ENCODE data around the gene GABBR2. TPM values are rescaled to one million over a fixed set of nuclear protein-coding genes. Genes with fewer than 3 reads are reported as not detected.

Gene GABBR2
- total RNA-seq, 1 donor from 2014 or later: not detected

DNA sequence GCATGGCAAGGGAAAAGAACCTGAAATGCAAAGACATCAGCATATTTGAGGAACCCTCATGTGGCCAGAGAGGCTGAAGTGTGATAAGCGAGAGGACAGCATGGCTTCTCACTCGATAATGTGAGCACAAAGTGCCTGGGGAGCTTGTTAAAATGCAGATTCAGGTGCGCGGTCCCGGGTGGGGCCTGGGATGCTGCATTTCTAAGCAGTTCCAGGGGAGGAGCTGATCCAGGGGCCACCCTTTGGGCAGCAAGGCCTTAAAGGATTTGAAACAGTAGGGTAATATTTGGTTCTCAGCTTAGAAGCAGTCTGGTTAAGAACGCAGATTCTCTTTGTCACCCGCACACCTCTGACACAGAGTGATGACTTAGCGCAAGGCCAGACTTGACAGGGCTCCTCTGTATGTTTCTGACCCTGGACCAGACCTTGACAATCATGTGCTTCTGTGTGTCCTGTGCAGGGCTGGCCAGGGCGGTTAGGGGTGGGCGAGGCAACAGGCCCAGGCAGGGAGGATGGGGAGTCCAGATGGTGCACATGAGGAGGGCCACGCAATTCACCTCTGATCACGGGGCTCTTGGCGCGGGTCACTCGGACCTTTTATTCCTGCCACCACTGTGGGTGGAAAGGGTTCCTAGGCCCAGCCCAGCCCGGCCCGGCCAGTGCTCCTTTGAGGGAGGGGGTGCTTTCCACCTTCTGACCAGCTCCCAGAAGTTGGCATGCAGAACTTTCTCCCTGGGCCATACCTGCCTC, 390.5 kb downstream of the GABBR2 start:
- TF ChIP-seq, protein P1, sequence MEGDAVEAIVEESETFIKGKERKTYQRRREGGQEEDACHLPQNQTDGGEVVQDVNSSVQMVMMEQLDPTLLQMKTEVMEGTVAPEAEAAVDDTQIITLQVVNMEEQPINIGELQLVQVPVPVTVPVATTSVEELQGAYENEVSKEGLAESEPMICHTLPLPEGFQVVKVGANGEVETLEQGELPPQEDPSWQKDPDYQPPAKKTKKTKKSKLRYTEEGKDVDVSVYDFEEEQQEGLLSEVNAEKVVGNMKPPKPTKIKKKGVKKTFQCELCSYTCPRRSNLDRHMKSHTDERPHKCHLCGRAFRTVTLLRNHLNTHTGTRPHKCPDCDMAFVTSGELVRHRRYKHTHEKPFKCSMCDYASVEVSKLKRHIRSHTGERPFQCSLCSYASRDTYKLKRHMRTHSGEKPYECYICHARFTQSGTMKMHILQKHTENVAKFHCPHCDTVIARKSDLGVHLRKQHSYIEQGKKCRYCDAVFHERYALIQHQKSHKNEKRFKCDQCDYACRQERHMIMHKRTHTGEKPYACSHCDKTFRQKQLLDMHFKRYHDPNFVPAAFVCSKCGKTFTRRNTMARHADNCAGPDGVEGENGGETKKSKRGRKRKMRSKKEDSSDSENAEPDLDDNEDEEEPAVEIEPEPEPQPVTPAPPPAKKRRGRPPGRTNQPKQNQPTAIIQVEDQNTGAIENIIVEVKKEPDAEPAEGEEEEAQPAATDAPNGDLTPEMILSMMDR (IDR thresholded peaks at IDR 0.05; ENCODE audit: insufficient read depth, low read length, severe bottlenecking): no peak
- FAIRE-seq (no peak), DNase-seq (ENCODE audit: low read depth) (no peak)
- Histone ChIP-seq H3K27me3 (ENCODE audit: control insufficient read depth, insufficient read depth, low read length) (no peaks in the 10 kb centered on the region), H3K4me3 (ENCODE audit: low read depth, low read length) (no peak overlapping the region), H3K36me3 (ENCODE audit: control insufficient read depth, insufficient read depth, low read length) (no peaks in the 10 kb centered on the region)

DNA sequence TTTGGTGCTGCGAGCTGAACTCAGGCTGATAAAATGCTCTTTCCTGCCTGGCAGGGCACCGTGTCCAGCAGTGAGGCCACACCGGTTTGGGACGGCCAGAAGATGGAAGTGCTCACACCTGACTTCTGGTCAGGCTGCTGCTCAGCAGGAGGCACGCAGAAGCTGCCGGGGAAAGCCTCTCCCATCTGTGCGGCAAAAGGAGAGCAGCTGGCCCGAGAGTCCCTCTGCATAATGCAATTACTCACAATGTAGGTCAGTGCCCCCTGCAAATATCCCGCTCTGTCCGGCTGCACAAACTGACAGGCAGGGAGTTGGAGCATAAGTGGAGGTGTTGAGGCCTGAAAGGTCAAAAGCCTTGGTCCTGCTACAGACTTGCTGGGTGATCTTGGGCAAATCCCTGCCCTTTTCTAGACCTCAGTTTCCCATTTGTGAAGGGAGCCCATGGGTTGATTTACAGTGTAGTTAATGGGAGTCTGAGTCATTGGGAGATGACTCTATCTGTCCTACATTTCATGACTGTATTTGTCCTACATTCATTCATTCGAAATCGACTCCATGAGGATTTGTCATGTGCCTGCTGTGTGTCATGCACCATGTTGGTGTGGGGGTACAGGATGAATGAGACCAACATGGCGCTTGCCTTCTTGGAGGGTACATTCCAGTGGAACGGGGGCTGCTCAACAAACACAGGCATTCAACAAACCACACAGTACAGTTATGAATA, 391.4 kb downstream of the GABBR2 start:
- TF ChIP-seq, protein P1 (IDR thresholded peaks at IDR 0.05; ENCODE audit: insufficient read depth, low read length, severe bottlenecking): no peak
- Histone ChIP-seq H3K27me3 (ENCODE audit: control insufficient read depth, insufficient read depth, low read length) (no peaks in the 10 kb centered on the region), H3K4me3 (ENCODE audit: low read depth, low read length) (no peak overlapping the region), H3K36me3 (ENCODE audit: control insufficient read depth, insufficient read depth, low read length) (no peaks in the 10 kb centered on the region)
- DNase-seq (ENCODE audit: low read depth) (peak; percentile 69), FAIRE-seq (no peak)

DNA sequence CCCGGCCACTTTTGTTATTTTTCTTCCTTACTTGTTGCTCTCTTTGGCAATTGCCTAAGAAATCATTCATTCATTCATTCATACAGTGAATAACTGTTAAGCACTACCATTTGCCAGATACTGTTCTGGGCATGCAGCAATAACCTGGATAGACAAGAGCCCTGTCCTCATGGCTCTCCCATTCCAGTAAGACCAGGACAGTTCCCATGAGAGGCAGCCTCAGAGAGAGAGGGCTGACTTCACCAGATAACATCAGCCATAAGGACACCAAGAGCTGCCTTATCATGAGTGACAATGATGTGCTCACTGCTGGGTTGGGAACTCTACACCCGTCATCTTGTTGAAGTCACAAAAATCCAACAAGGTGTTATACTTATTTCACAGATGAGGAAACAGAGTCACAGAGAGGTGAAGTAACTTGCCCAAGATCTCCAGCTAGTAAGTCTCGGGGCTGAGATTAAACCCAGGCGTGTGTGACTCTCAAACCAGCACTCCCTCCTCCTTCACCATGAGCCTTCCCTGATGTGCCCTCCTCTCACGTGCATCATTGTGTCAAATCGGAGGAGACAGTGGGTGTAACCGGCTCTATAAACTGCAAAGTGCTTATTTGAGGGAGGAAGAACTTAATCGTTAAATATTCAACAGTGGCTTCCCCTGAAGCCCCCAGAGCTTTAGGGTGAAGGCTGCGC, 392.1 kb downstream of the GABBR2 start:
- FAIRE-seq: no peak
- Histone ChIP-seq H3K27me3 (ENCODE audit: control insufficient read depth, insufficient read depth, low read length) (no peaks in the 10 kb centered on the region), H3K4me3 (ENCODE audit: low read depth, low read length) (no peak overlapping the region), H3K36me3 (ENCODE audit: control insufficient read depth, insufficient read depth, low read length) (no peaks in the 10 kb centered on the region)
- DNase-seq (ENCODE audit: low read depth): no peak
- TF ChIP-seq, protein P1 (IDR thresholded peaks at IDR 0.05; ENCODE audit: insufficient read depth, low read length, severe bottlenecking): no peak

DNA sequence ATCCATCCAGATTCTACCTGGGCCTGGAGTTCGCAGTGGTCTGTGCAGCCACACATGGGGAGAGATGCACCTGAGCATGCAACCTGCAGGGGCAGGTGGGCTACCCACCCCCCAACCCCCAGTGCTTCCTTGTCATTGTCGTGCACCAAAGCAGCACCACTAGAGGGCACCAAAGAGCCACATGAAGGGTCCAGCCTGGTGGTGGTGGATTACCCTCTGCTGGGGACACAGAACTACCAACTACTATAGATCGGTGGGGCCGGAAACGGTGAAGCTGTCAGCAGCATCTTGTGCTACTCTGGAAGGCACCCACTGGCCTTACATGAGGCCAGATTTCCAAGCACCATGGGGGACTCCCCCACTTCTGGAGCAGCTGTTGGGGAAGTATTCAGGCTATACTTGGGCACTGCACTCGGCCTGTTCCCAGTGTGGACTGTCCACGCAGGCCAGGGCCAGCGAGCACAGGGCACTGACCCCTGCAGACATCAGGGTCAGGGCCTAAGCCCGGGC, 393.1 kb downstream of the GABBR2 start:
- FAIRE-seq (no peak), DNase-seq (ENCODE audit: low read depth) (peak; percentile 71)
- no peaks in the 10 kb centered on the region for H3K27me3 ChIP-seq (ENCODE audit: control insufficient read depth, insufficient read depth, low read length)
- no peak overlapping the region for H3K4me3 ChIP-seq (ENCODE audit: low read depth, low read length)
- TF ChIP-seq, protein P1 (IDR thresholded peaks at IDR 0.05; ENCODE audit: insufficient read depth, low read length, severe bottlenecking): peak; percentile 96
- no peaks in the 10 kb centered on the region for H3K36me3 ChIP-seq (ENCODE audit: control insufficient read depth, insufficient read depth, low read length)

DNA sequence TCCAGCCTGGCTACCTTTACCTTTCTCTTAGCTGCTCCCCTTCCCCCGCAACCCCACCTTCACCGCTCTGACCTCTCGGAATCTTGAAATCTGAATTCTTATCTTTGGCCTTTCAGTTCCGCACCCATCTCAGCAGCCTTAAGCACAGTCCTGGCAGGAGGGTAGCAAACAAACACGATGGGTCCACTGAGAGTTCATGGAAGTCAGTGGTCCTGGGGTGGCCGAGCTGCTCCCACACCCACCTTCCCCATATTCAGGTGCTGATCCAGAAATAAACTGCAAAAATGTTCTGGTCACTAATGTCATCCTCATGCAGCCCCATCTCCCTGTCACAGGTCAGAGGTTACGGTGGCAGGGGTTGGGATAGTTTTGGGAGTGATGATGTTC, 393.7 kb downstream of the GABBR2 start:
- TF ChIP-seq, protein P1 (IDR thresholded peaks at IDR 0.05; ENCODE audit: insufficient read depth, low read length, severe bottlenecking): no peak
- FAIRE-seq (no peak), DNase-seq (ENCODE audit: low read depth) (no peak)
- Histone ChIP-seq H3K36me3 (ENCODE audit: control insufficient read depth, insufficient read depth, low read length) (no peaks in the 10 kb centered on the region), H3K27me3 (ENCODE audit: control insufficient read depth, insufficient read depth, low read length) (no peaks in the 10 kb centered on the region), H3K4me3 (ENCODE audit: low read depth, low read length) (no peak overlapping the region)

Data from bronchial epithelial cell (primary cell).